Body of pancreas (tissue), 4 donors: ENCODE results near the gene PARD6B. TPM values are rescaled to one million over a fixed set of nuclear protein-coding genes. Genes with fewer than 3 reads are reported as not detected.

ENCODE experiments used
- ATAC-seq: fragments of 150-250 bp; one replicate; pipeline ENCODE4 v1.9.1; 2016
- DNase-seq, 4 donors: peaks; one replicate each; pipeline ENCODE4 v3.0.0-alpha.2; 2019
- H3K27ac ChIP-seq, 4 donors: fragments of 200-600 bp; sonication (generic); 1 replicate in 3 of 4; 2 replicates in 1 of 4; pipeline versions ENCODE4 v1.5.1 to v1.6.1; 2016 to 2019; ENCODE audit warnings: mild to moderate bottlenecking in 1 of 4, mixed read lengths in 1 of 4, moderate library complexity in 1 of 4
- H3K27me3 ChIP-seq, 2 donors: fragments of 200-600 bp; sonication (generic); one replicate each; pipeline ENCODE4 v1.6.0; 2016; ENCODE audit warnings: mild to moderate bottlenecking in 1 of 2
- H3K36me3 ChIP-seq, 2 donors: fragments of 200-600 bp; sonication (generic); replicated peaks in 1 of 2; 2 replicates each; pipeline ENCODE4 v1.5.1; 2016; ENCODE audit warnings: low read depth in 2 of 2; ENCODE audit not compliant: insufficient read depth in 1 of 2
- H3K4me1 ChIP-seq: fragments of 200-600 bp; sonication (generic); one replicate; pipeline ENCODE4 v1.6.0; 2016
- H3K4me3 ChIP-seq, 2 donors: fragments of 200-600 bp; sonication (generic); 1 replicate in 1 of 2; 2 replicates in 1 of 2; pipeline ENCODE4 v1.5.1; 2016 to 2019
- H3K9me3 ChIP-seq, 3 donors: fragments of 200-600 bp; sonication (generic); 1 replicate in 2 of 3; 2 replicates in 1 of 3; pipeline ENCODE4 v1.5.1; 2016
- POLR2A ChIP-seq, 3 donors: fragments of 450-650 bp; IDR thresholded peaks; one replicate each; pipeline ENCODE4 v1.6.1; 2016; ENCODE audit warnings: antibody characterized with exemption in 3 of 3, mild to moderate bottlenecking in 2 of 3
- WGBS, 2 donors: methylation state at CpG; one replicate each; pipeline ENCODE4 v1.1.5; 2017; 5-methylcytosine and 5-hydroxymethylcytosine counted together
- intact Hi-C: fragments of 100-400 bp; cut with DNase I; formaldehyde crosslinking; loops from one replicate; pipeline ENCODE4 v1.15.1; 2023
- total RNA-seq, 2 donors: library from RNA; depleted of rRNA; stranded (reverse); fragments of >200 nt; gene quantifications; one replicate each; pipeline ENCODE4 v1.1.0, GENCODE V29; 2016
- TF ChIP-seq, protein P1 (sequence below), 7 experiments: fragments of 450-650 bp in 4 of 7; fragments of 200-600 bp in 3 of 7; sonication (generic) in 3 of 7; IDR thresholded peaks; one replicate each; pipeline ENCODE4 v1.5.1; 2016 to 2019; ENCODE audit warnings: antibody characterized with exemption in 7 of 7

Gene PARD6B, protein sequence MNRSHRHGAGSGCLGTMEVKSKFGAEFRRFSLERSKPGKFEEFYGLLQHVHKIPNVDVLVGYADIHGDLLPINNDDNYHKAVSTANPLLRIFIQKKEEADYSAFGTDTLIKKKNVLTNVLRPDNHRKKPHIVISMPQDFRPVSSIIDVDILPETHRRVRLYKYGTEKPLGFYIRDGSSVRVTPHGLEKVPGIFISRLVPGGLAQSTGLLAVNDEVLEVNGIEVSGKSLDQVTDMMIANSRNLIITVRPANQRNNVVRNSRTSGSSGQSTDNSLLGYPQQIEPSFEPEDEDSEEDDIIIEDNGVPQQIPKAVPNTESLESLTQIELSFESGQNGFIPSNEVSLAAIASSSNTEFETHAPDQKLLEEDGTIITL
- 1 to 10 TPM; 4.6 to 8.6 TPM for total RNA-seq

DNA sequence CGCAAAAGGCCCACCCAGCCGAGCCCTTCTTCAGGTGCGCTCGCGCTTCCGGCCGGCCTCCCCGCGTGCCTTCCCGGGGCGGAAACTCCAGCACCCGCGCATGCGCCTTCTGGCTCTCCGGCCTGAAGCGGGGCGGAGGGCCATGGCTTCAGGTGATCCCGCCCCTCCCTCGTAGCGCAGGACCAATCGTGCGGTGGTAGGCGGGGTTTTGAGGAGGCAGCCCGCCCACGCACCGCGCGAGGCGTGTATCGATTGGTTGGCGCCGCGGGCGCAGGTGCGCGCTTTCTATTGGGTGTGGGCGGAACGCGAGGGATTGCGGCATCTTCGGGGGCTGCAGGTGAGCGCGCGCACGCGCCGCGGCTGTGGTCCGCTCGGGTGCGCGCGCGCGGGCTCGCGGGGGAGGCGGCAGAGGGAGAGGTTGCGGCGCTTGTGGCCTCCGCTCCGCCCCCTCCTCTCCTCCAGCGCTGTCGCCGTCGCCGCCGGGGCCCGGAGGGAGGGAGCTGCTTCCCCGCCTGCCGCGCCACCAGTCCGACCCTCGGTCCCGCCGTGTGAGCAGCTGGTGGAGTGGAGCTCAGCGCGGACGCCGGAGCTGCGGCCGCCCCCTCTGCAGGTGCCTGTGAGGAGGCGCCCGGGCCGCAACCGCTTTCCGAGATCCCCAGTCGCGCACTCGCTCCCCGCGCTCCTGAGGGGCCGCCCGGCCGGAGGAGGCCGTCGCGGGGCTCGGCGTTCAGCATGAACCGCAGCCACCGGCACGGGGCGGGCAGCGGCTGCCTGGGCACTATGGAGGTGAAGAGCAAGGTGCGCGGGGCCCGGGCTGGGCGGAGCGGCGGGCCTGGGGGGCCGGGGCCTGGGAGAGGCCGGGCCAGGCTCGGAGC, at the start of gene PARD6B:
TSS of gene PARD6B (plus strand) at position 526 of the 875 bp plus-strand sequence. CDS start at position 733, 207 bp downstream.
- ATAC-seq (peak; percentile 87), DNase-seq (peak; percentile 99)
- intact Hi-C loops: no loop called here
- H3K27me3 ChIP-seq: no peaks in the 10 kb centered on the region
- WGBS, 2 donors: 0% methylated on average over 104 of the region's 114 CpGs; no CpG with 5 or more reads in 1 of the 2 donors
- H3K27ac ChIP-seq: peak within 1 kb of the TSS; percentile 95 to 96 (median 96)
- H3K4me3 ChIP-seq: peak within 1 kb of the TSS; percentile 71 to 86
- peaks cover 79% of the 10 kb centered on the region for H3K4me1 ChIP-seq
- peak; percentile 92 to 94 (median 94) for TF ChIP-seq POLR2A (IDR thresholded peaks at IDR 0.05)
- TF ChIP-seq, protein P1, sequence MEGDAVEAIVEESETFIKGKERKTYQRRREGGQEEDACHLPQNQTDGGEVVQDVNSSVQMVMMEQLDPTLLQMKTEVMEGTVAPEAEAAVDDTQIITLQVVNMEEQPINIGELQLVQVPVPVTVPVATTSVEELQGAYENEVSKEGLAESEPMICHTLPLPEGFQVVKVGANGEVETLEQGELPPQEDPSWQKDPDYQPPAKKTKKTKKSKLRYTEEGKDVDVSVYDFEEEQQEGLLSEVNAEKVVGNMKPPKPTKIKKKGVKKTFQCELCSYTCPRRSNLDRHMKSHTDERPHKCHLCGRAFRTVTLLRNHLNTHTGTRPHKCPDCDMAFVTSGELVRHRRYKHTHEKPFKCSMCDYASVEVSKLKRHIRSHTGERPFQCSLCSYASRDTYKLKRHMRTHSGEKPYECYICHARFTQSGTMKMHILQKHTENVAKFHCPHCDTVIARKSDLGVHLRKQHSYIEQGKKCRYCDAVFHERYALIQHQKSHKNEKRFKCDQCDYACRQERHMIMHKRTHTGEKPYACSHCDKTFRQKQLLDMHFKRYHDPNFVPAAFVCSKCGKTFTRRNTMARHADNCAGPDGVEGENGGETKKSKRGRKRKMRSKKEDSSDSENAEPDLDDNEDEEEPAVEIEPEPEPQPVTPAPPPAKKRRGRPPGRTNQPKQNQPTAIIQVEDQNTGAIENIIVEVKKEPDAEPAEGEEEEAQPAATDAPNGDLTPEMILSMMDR (IDR thresholded peaks at IDR 0.05): peak in 2 of 7 experiments; percentile 1 to 11
- no peaks in the 10 kb centered on the region for H3K9me3 ChIP-seq
- no peaks in the 10 kb centered on the region for H3K36me3 ChIP-seq

DNA sequence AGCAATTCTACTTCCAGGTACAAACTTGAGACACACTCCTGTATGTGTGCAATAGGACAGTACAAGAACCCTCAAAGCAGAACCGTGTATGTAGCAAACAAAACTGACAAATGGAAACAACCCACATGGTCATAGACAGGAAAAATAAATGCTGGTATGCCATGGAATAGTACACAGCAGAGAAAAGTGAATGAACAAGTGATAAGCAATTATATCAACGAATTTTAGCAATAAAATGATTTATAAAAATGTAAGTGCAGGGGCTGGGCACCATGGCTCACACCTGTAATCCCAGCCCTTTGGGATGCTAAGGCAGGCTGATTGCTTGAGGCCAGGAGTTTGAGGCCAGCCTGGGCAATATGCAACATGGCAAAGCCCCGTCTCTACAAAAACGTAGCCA, 49.3 kb upstream of the PARD6B start:
- DNase-seq: no peak
- H3K4me3 ChIP-seq: no peak overlapping the region
- intact Hi-C loops: no loop called here
- H3K9me3 ChIP-seq: no peaks in the 10 kb centered on the region
- H3K36me3 ChIP-seq: no peaks in the 10 kb centered on the region
- 67 to 79% methylated on average over 4 of the region's 4 CpGs for WGBS, 2 donors
- peak overlapping the region in 3 of 4 donors; percentile 10 to 61 (median 29) for H3K27ac ChIP-seq
- no peak for ATAC-seq
- H3K4me1 ChIP-seq: peaks cover 45% of the 10 kb centered on the region
- H3K27me3 ChIP-seq: no peaks in the 10 kb centered on the region
- TF ChIP-seq, protein P1 (IDR thresholded peaks at IDR 0.05): no peak
- TF ChIP-seq POLR2A (IDR thresholded peaks at IDR 0.05): no peak

DNA sequence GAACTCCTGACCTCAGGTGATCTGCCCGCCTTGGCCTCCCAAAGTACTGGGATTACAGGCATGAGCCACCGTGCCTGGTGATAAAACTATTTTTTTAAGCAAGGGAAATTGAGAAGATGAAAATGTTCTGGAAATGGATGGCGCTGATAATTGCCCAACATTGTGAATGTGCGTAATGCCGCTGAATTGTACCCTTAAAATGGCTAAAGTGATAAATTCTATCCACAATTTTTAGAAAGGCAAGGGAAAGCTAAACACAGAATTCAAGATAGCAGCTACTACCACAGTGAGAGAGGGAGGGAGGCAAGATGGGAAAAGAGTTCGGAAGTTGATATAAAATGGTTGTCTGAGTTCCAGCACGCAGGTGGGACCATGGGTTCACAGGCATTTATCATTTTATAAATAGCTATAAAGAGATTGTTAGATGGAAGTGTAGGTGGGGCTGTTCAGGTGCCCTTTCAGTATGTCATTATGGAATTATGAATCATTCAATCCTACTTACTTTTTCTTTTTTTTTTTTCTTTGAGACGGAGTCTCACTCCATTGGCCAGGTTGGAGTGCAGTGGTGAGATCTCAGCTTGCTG, 48.3 kb upstream of the PARD6B start:
- DNase-seq (no peak), ATAC-seq (no peak)
- H3K27me3 ChIP-seq: no peaks in the 10 kb centered on the region
- 58 to 68% methylated on average over 8 of the region's 8 CpGs for WGBS, 2 donors
- peak overlapping the region in 1 of 4 donors; percentile 0 for H3K27ac ChIP-seq
- no peaks in the 10 kb centered on the region for H3K9me3 ChIP-seq
- intact Hi-C loops: no loop called here
- TF ChIP-seq POLR2A (IDR thresholded peaks at IDR 0.05): no peak
- TF ChIP-seq, protein P1 (IDR thresholded peaks at IDR 0.05): no peak
- peaks cover 39% of the 10 kb centered on the region for H3K4me1 ChIP-seq
- H3K36me3 ChIP-seq: no peaks in the 10 kb centered on the region
- no peak overlapping the region for H3K4me3 ChIP-seq

DNA sequence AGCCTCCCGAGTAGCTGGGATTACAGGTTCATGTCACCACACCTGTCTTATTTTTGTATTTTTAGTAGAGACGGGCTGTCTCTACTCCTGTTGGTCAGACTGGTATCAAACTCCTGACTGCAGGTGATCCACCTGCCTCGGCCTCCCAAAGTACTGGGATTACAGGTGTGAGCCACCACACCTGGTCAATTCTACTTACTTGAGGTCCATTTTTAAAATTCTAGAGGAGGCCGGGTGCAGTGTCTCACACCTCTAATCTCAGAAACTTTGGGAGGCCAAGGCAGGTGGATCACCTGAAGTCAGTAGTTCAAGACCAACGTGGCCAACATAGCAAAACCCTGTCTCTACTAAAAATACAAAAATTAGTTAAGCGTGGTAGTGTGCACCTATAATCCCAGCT, 47.8 kb upstream of the PARD6B start:
- H3K27me3 ChIP-seq: no peaks in the 10 kb centered on the region
- intact Hi-C loops: no loop called here
- 94 to 95% methylated on average over 5 to 6 of the region's 6 CpGs for WGBS, 2 donors

More for the DNA sequence above, 47.8 kb upstream of the PARD6B start:
- H3K27ac ChIP-seq: no peak overlapping the region
- no peaks in the 10 kb centered on the region for H3K36me3 ChIP-seq
- no peak overlapping the region for H3K4me3 ChIP-seq
- H3K4me1 ChIP-seq: peaks cover 34% of the 10 kb centered on the region
- ATAC-seq: no peak
- TF ChIP-seq POLR2A (IDR thresholded peaks at IDR 0.05): no peak
- TF ChIP-seq, protein P1 (IDR thresholded peaks at IDR 0.05): no peak
- no peak for DNase-seq
- H3K9me3 ChIP-seq: no peaks in the 10 kb centered on the region
